Fibroblast of skin of left biceps (primary cell): ENCODE data around the gene CAMKMT.

Experiments
- DNase-seq, 2 experiments: peaks; one replicate each; pipeline ENCODE4 v3.0.0-alpha.2; 2013; ENCODE audit warnings: low read depth in 2 of 2

Gene CAMKMT

GRCh38 chr2:44801289-44801840 is 439.6 kb downstream of the CAMKMT start:
- no peak for DNase-seq

GRCh38 chr2:44801841-44802776 is 440.4 kb downstream of the CAMKMT start:
- DNase-seq, result no peak

DNA sequence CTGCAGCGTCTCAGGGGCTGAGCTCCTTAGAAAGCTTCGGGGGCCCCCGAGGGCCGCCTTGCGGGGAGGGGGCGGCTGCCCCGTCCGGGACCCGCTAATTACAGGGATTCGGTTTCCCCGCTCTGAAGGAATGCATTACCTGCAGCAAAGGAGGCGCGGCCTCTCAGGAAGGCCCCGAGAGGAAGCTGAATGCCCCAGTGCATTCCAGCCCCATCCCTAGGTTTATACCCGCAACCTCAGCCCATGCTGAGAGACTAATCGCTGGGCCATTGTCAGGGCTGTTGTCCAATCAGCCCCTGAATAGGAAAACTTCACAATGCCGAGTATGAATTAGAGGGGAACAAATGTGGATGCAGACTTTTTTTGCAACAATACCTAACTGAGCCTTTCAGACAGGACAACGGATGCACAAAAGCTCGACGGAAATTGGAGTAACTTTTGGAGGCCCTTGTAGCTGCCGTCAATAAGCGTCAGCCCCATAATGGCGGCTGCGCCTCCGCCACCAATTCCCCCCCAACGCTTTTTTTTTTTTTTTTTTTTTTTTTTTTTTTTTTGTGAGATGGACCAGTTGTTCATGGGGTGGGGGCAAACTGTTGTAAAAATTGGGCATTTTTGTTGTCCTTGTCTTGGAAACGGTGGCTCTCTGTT is 441.2 kb downstream of the CAMKMT start:
- no peak for DNase-seq

GRCh38 chr2:44804406-44805265 is 442.9 kb downstream of the CAMKMT start:
- no peak for DNase-seq

DNA sequence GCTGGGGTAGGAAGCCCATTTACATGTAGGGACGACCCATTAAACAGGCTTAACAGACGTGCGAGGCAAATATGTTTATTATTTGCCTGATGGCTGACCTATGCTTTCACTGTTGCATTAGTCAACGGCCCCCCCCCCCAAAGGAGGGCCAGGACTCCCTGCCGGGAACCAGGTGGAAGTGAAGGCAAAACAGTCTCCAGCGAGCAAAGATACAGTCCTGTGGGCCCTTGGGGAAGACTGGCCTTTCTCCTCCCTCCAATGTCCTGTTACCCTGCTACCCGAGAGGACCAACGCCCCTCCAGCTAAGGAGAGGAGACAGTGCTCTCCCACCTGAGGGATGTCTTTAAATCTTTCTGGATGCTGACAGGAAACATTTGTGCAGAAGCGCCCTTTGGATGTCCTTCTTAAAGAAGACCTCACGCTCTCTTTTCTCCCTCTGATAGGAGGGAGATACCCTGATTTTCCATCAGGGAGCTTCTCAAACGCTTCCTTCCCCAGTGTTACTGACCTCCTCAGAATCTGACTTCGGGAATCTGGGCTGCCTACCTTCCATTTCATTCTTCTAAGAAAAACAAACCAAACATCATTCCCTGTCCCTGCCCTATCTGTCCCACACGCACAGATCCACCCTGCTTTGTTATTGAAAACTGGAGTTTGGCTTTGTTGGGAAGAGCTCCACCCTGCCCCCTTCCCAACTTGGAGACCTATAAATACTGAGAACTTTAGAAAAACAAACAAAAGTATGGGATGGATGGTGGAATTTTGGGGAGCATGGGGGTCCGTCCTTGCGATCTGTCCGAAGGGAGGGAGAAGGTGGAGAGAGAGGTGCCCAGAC is 443.9 kb downstream of the CAMKMT start:
- no peak for DNase-seq

GRCh38 chr2:44807201-44808025 is 445.7 kb downstream of the CAMKMT start:
- no peak for DNase-seq

GRCh38 chr2:44810892-44811530 is 449.3 kb downstream of the CAMKMT start:
- no peak for DNase-seq

- DNase-seq, result no peak
Measured at GRCh38 chr2:44813165-44813564, 451.4 kb downstream of the CAMKMT start.

GRCh38 chr2:44813658-44814057 is 451.9 kb downstream of the CAMKMT start:
- no peak for DNase-seq

DNA sequence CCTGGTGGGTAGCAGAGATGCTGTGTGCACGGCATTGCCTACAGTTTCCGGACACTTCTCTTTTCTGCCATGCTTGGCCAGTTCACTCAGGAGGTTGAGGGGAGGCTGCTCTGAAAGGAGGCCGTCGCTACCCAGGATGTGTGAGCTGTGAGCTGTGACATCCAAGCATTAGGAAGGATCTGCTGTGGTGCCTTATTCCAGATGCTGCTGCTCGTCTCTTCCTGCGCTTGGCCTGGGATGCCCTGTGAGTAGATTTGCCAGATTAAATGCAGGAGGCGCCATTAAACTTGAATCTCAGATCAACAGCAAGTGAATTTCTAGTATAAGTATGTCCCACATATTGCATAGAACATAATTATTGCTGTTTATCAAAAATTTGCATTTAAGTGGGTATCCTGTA is 455.5 kb downstream of the CAMKMT start:
- DNase-seq, result no peak

- no peak for DNase-seq
Measured at GRCh38 chr2:44817673-44818335, 456.1 kb downstream of the CAMKMT start.

DNA sequence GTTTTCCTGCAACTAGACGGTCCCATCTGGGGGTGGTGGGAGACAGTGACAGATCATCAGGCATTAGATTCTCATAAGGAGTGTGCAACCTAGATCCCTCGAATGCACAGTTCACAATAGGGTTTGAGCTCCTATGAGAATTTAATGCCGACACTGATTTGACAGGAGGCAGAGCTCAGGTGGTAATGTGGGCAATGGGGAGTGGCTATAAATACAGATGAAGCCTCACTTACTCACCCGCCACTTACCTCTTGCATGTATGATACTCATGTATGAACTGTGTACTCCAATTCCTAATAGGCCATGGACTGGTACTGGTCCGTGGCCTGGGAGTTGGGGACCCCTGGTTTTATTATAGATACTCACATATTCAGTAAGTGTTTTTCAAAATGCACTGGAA is 457.3 kb downstream of the CAMKMT start:
- DNase-seq, result no peak

DNA sequence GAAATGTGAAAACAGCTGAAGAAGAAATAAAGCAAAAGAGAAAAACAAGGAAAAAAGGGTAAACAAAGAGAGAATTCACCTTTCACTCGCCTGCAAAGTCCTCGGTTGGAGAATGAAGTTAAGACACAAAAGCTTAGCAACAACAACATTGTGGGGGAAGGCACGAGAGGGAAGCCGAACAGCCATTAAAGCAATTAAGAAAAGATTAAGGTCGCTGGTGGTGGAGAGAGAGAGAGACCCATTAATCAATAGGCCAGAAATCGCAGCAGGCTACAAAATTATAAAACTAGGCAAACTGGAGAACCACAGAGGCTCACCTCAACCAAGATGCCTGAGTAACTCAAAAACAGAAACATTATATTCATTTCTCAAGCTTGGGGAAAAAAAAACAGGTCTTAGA is 459.8 kb downstream of the CAMKMT start:
- DNase-seq, result no peak

DNA sequence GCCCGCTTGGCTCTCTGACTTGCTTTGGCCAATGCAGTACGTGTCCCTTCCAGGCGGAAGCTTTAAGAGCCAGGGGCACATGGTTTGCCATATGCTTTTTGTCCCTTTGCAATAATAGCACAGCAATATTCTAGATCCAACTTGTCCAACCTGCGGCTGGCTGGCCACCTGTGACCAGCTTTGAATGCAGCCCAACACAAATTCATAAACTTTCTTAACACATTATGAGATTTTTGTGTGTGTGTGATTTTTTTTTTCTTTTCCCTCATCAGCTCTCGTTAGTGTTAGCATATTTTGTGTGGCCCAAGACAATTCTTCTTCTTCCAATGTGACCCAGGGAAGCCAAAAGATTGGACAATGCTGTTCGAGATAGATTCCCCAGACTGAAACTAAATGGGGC is 460.4 kb downstream of the CAMKMT start:
- no peak for DNase-seq
